OCI-LY7 (cell line): ENCODE results near the gene TBC1D8. TPM values are rescaled to one million over a fixed set of nuclear protein-coding genes. Genes with fewer than 3 reads are reported as not detected.

Experiments used
- BruUV-seq: library from RNA; stranded (reverse); fragments of 400-500 nt; replicated peaks from 2 replicates; lab custom pipeline; 2021; lab: Mats Ljungman, UMichigan
- CTCF ChIA-PET: fragments of 300-600 bp; sonication (Branson Sonifier 250); formaldehyde crosslinking; loops from one replicate; lab custom pipeline; 2022; ENCODE audit warnings: antibody characterized with exemption; ENCODE audit not compliant: unreplicated experiment; lab: Charles Lee
- POLR2A ChIA-PET: fragments of 300-600 bp; sonication (Branson Sonifier 250); formaldehyde crosslinking; loops from one replicate; lab custom pipeline; 2022; ENCODE audit warnings: antibody characterized with exemption; lab: Charles Lee
- DNase-seq: peaks from one replicate; pipeline ENCODE4 v3.0.0-alpha.2; 2015; ENCODE audit warnings: low spot score
- H2AFZ ChIP-seq: fragments of 200-600 bp; sonication (generic), shearing (Covaris generic); 2 replicates; pipeline ENCODE4 v1.6.1; 2014; ENCODE audit warnings: mild to moderate bottlenecking, antibody characterized with exemption, low read length, moderate library complexity
- H3K27ac ChIP-seq: fragments of 200-600 bp; sonication (generic); 2 replicates; pipeline ENCODE4 v1.5.1; 2014; ENCODE audit warnings: mixed run types, low read depth, mild to moderate bottlenecking, moderate library complexity, low read length, inconsistent platforms; ENCODE audit not compliant: poor library complexity, severe bottlenecking
- H3K36me3 ChIP-seq: fragments of 200-600 bp; sonication (generic); 2 replicates; pipeline ENCODE4 v1.6.1; 2014; ENCODE audit warnings: mild to moderate bottlenecking, antibody characterized with exemption, low read length, moderate library complexity, mixed read lengths; ENCODE audit not compliant: insufficient read depth
- H3K4me1 ChIP-seq: fragments of 200-600 bp; sonication (generic); 2 replicates; pipeline ENCODE4 v1.5.1; 2014; ENCODE audit warnings: mild to moderate bottlenecking, low read length; ENCODE audit not compliant: insufficient read depth, poor library complexity, severe bottlenecking
- H3K4me2 ChIP-seq: fragments of 200-600 bp; sonication (generic); 2 replicates; pipeline ENCODE4 v1.6.1; 2014; ENCODE audit warnings: mild to moderate bottlenecking, low read length
- H3K4me3 ChIP-seq: fragments of 200-600 bp; sonication (generic); 2 replicates; pipeline ENCODE4 v1.5.1; 2014; ENCODE audit warnings: mild to moderate bottlenecking, low read depth, low read length; ENCODE audit not compliant: poor library complexity, severe bottlenecking
- H3K79me2 ChIP-seq: fragments of 200-600 bp; sonication (generic); 2 replicates; pipeline ENCODE4 v1.6.1; 2016; ENCODE audit warnings: low read depth, mild to moderate bottlenecking, low read length, moderate library complexity, mixed read lengths; ENCODE audit not compliant: insufficient read depth
- H3K9me2 ChIP-seq: fragments of 200-600 bp; sonication (generic); 2 replicates; pipeline ENCODE4 v1.6.1; 2016; ENCODE audit warnings: mild to moderate bottlenecking, low read length, mixed read lengths; ENCODE audit not compliant: insufficient read depth
- H3K9me3 ChIP-seq: fragments of 200-600 bp; sonication (generic); 2 replicates; pipeline ENCODE4 v1.6.1; 2014; ENCODE audit warnings: mild to moderate bottlenecking, mixed run types, low read length, mixed read lengths
- H4K20me1 ChIP-seq: fragments of 200-600 bp; sonication (generic); 2 replicates; pipeline ENCODE4 v1.6.1; 2014; ENCODE audit warnings: mild to moderate bottlenecking, antibody characterized with exemption, low read length, moderate library complexity, mixed read lengths; ENCODE audit not compliant: insufficient read depth
- EZH2phosphoT487 ChIP-seq: fragments of 200-600 bp; sonication (generic); IDR thresholded peaks from 2 replicates; pipeline ENCODE4 v1.6.1; 2018; ENCODE audit warnings: low read depth, borderline replicate concordance, mild to moderate bottlenecking, mixed run types, antibody characterized with exemption, low read length, moderate library complexity, mixed read lengths
- intact Hi-C: fragments of 100-400 bp; cut with micrococcal nuclease; formaldehyde crosslinking; loops from one replicate; pipeline ENCODE4 v1.10.0; 2022; ENCODE audit not compliant: unreplicated experiment
- total RNA-seq, 2 experiments: library from RNA; depleted of rRNA in 1 of 2; stranded (reverse); fragments of >200 nt in 1 of 2; shearing (Covaris generic) in 1 of 2; gene quantifications; 2 replicates each; pipeline ENCODE4 v1.2.3, GENCODE V29; 2014 to 2022
- TF ChIP-seq, protein P1 (sequence below): fragments of 200-600 bp; sonication (generic); conservative IDR thresholded peaks from 2 replicates; pipeline ENCODE4 v1.5.1; 2014; ENCODE audit warnings: mild to moderate bottlenecking, antibody characterized with exemption, low read length, moderate library complexity, mixed read lengths

The TBC1D8 gene
- total RNA-seq, 2 experiments from 2014 or later: 0.22 to 0.49 TPM

DNA sequence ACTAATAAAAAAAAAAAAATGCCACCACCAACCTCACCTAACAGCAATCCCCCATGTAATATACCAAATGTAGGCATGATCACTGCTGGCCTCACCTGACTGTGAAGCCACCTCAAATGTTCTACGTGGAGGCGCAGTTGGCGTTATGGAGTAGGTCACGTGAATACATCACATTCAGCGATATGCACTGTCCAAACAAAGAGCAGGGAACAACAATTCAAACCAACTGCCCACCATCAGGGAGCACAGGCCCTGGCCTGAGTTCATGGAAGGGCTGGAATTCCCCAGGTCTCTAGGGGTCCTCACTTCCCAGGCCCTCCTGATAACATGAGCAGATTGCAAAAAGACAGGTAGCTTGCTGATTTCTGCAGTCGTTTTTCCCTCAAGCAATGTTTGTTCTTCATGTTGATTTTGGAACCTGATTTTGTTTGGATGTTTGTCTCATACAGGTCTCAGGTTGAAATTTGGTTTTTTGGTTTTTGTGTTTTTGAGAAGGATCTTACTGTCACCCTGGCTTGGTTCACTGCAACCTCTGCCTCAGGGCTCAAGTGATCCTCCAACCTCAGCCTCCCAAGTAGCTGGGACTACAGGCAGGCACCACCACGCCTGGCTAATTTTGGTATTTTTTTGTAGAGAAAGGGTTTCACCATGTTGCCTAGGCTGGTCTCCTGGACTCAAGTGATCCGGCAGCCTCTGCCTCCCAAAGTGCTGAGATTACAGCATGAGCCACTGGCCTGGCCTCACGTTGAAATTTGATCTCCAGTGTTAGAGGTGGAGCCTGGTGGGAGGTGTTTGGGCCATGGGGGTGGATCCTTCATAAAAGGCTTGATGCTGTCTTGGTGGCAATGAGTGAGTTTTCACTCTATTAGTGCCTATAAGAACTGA is 15.5 kb downstream of the TBC1D8 start:
- DNase-seq: no peak
- no peak for TF ChIP-seq EZH2phosphoT487
- TF ChIP-seq, protein P1, sequence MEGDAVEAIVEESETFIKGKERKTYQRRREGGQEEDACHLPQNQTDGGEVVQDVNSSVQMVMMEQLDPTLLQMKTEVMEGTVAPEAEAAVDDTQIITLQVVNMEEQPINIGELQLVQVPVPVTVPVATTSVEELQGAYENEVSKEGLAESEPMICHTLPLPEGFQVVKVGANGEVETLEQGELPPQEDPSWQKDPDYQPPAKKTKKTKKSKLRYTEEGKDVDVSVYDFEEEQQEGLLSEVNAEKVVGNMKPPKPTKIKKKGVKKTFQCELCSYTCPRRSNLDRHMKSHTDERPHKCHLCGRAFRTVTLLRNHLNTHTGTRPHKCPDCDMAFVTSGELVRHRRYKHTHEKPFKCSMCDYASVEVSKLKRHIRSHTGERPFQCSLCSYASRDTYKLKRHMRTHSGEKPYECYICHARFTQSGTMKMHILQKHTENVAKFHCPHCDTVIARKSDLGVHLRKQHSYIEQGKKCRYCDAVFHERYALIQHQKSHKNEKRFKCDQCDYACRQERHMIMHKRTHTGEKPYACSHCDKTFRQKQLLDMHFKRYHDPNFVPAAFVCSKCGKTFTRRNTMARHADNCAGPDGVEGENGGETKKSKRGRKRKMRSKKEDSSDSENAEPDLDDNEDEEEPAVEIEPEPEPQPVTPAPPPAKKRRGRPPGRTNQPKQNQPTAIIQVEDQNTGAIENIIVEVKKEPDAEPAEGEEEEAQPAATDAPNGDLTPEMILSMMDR: no peak
- H4K20me1 ChIP-seq: no peaks in the 10 kb centered on the region
- no peak overlapping the region for H3K4me3 ChIP-seq
- no peaks in the 10 kb centered on the region for H3K4me1 ChIP-seq
- no peak overlapping the region for H3K4me2 ChIP-seq
- no peak overlapping the region for H3K27ac ChIP-seq
- BruUV-seq: no TSS peak
- intact Hi-C loops: no loop called here
- H3K79me2 ChIP-seq: no peaks in the 10 kb centered on the region
- CTCF ChIA-PET: no interaction called here
- H2AFZ ChIP-seq: no peak overlapping the region
- H3K9me3 ChIP-seq: no peaks in the 10 kb centered on the region
- H3K36me3 ChIP-seq: no peaks in the 10 kb centered on the region
- POLR2A ChIA-PET: no interaction called here
- no peaks in the 10 kb centered on the region for H3K9me2 ChIP-seq

DNA sequence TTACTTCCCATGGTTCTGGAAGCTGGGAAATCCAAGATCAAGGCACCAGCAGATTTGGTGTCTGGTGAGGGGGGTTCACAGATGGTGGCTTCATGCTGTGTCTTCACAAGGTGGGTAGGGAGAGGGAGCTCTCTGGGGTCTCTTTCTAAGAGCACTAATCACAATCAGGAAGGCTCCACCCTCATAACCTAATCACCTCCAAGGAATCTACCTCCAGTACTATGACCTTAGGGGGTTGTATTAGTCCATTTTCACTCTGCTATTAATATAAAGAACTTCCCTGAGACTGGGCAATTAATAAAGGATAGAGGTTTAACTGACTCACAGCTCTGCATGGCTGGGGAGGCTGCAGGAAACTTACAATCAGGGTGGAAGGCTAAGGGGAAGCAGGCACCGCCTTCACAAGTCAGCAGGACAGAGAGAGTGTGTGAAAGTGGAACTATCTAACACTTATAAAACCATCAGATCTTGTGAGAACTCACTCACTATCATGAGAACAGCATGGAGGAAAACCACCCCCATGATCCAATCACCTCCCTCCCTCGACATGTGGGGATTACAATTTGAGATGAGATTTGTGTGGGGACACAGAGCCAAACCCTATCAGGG is 17.6 kb downstream of the TBC1D8 start:
- TF ChIP-seq, protein P1: no peak
- no peak for TF ChIP-seq EZH2phosphoT487
- Histone ChIP-seq H3K36me3 (no peaks in the 10 kb centered on the region), H4K20me1 (no peaks in the 10 kb centered on the region), H3K79me2 (no peaks in the 10 kb centered on the region), H2AFZ (no peak overlapping the region), H3K4me2 (no peak overlapping the region), H3K4me1 (no peaks in the 10 kb centered on the region), H3K27ac (no peak overlapping the region), H3K9me3 (no peaks in the 10 kb centered on the region), H3K4me3 (no peak overlapping the region), H3K9me2 (no peaks in the 10 kb centered on the region)
- DNase-seq: no peak
- CTCF ChIA-PET: no interaction called here
- POLR2A ChIA-PET: no interaction called here
- no TSS peak for BruUV-seq
- intact Hi-C loops: no loop called here

DNA sequence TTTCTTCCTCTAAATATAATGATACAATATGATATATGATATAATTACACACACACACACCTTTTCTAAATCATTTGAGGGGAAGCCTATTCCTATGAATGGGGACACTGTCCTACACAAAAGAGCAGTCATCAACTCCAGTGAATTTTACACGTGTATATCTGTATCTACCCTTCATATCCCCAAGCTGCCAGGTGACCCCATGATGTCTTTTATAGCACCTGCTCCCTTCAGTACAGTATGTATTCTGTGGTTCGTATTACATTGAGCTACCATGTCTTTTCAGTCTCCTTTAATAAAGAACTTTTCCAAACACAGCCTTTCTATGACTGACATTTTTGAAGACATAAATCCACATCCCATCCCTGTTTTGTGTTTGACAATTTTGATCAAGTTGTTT is 19.0 kb downstream of the TBC1D8 start:
- H3K4me2 ChIP-seq: no peak overlapping the region
- no peaks in the 10 kb centered on the region for H4K20me1 ChIP-seq
- TF ChIP-seq EZH2phosphoT487: no peak
- no peaks in the 10 kb centered on the region for H3K79me2 ChIP-seq
- no TSS peak for BruUV-seq
- H3K36me3 ChIP-seq: no peaks in the 10 kb centered on the region
- ChIA-PET POLR2A (no interaction called here), CTCF (no interaction called here)
- H2AFZ ChIP-seq: no peak overlapping the region
- intact Hi-C loops: no loop called here
- no peaks in the 10 kb centered on the region for H3K9me2 ChIP-seq
- DNase-seq: no peak
- no peaks in the 10 kb centered on the region for H3K9me3 ChIP-seq
- no peaks in the 10 kb centered on the region for H3K4me1 ChIP-seq
- no peak overlapping the region for H3K4me3 ChIP-seq
- H3K27ac ChIP-seq: no peak overlapping the region
